Aorta (tissue), 5 donors: ENCODE results near the gene NFATC1. TPM values are rescaled to one million over a fixed set of nuclear protein-coding genes. Genes with fewer than 3 reads are reported as not detected.

Experiments used
- ATAC-seq: fragments of 200-7000 bp; cut with Tn5 transposase; one replicate; pipeline ENCODE4 v1.9.1; 2022; ENCODE audit warnings: moderate library complexity; ENCODE audit not compliant: low FRiP score
- DNase-seq, 2 donors: peaks; one replicate each; pipeline ENCODE4 v3.0.0-alpha.2; 2020
- H3K27ac ChIP-seq, 2 donors: one replicate each; pipeline ENCODE4 v1.5.1; 2013; ENCODE audit warnings: low read length in 2 of 2, mild to moderate bottlenecking in 2 of 2, moderate library complexity in 2 of 2, control low read depth in 1 of 2, inconsistent platforms in 1 of 2, low read depth in 1 of 2
- H3K27me3 ChIP-seq, 2 donors: one replicate each; pipeline ENCODE4 v1.6.1; 2013; ENCODE audit warnings: control low read depth in 1 of 2, low read length in 1 of 2, mild to moderate bottlenecking in 1 of 2, moderate library complexity in 1 of 2; ENCODE audit not compliant: insufficient read depth in 2 of 2, control insufficient read depth in 1 of 2
- H3K36me3 ChIP-seq, 2 donors: one replicate each; pipeline ENCODE4 v1.6.1; 2013; ENCODE audit warnings: control low read depth in 1 of 2, low read length in 1 of 2, mild to moderate bottlenecking in 1 of 2; ENCODE audit not compliant: insufficient read depth in 2 of 2, control insufficient read depth in 1 of 2
- H3K4me1 ChIP-seq, 2 donors: one replicate each; pipeline ENCODE4 v1.6.1; 2013; ENCODE audit warnings: low read length in 2 of 2, control low read depth in 1 of 2, mild to moderate bottlenecking in 1 of 2, moderate library complexity in 1 of 2; ENCODE audit not compliant: insufficient read depth in 2 of 2, control insufficient read depth in 1 of 2
- H3K4me3 ChIP-seq, 2 donors: one replicate each; pipeline ENCODE4 v1.5.1; 2013; ENCODE audit warnings: low read length in 2 of 2, control low read depth in 1 of 2, mild to moderate bottlenecking in 1 of 2
- H3K9me3 ChIP-seq: one replicate; pipeline ENCODE4 v1.6.1; 2013; ENCODE audit warnings: mild to moderate bottlenecking, low read length; ENCODE audit not compliant: control insufficient read depth
- WGBS, 2 donors: extraction: QIAGEN DNeasy Blood & Tissue Kit; methylation state at CpG; one replicate each; pipeline ENCODE4 v1.1.7; 2013; 5-methylcytosine and 5-hydroxymethylcytosine counted together
- intact Hi-C, 2 donors: fragments of 100-400 bp; cut with DNase I; formaldehyde crosslinking; loops; one replicate each; pipeline versions ENCODE4 v1.14.2 to v1.15.0; 2022
- polyA plus RNA-seq, 2 donors: library from polyadenylated mRNA; stranded (reverse); fragments of 200-250 nt; gene quantifications; one replicate each; pipeline ENCODE4 v1.2.3, GENCODE V29; 2013
- total RNA-seq, 2 donors: library from RNA; stranded (reverse); fragmentation: NEBNext Ultra II Directional; extraction: Animal tissue kit (Norgen Biotek cat#: 25700); gene quantifications; one replicate each; pipeline ENCODE4 v1.2.1, GENCODE V29; 2021
- donor health status: healthy with polysubstance abuse.
- donor health status: Bipolar disorder and iron deficiency.
- donor health status: DM: no; HTN: no; CAD: no.
- donor health status: DM: no; HTN: no; CAD: no.
- donor health status: DM: yes; HTN: yes; CAD: no.

The NFATC1 gene
- total and polyA plus RNA-seq, 4 donors = 2.0 to 39.2 (median 22.2) TPM

GRCh38 chr18:79545255-79545654 is 149.5 kb downstream of the NFATC1 start:
- H3K9me3 ChIP-seq = no peaks in the 10 kb centered on the region
- ATAC-seq (no peak), DNase-seq (peak; percentile 35 to 63)
- H3K4me3 ChIP-seq = no peak overlapping the region
- H3K36me3 ChIP-seq = no peaks in the 10 kb centered on the region
- intact Hi-C loops = no loop called here
- H3K27me3 ChIP-seq = no peaks in the 10 kb centered on the region
- 95 to 96% methylated on average over 20 of the region's 20 CpGs for WGBS, 2 donors
- no peaks in the 10 kb centered on the region for H3K4me1 ChIP-seq
- H3K27ac ChIP-seq = no peak overlapping the region

GRCh38 chr18:79545736-79546171 is 150.0 kb downstream of the NFATC1 start:
- DNase-seq (peak; percentile 19 to 64), ATAC-seq (no peak)
- intact Hi-C loops = no loop called here
- no peak overlapping the region for H3K27ac ChIP-seq
- no peaks in the 10 kb centered on the region for H3K9me3 ChIP-seq
- H3K36me3 ChIP-seq = no peaks in the 10 kb centered on the region
- WGBS, 2 donors = 93 to 95% methylated on average over 18 of the region's 18 CpGs
- H3K27me3 ChIP-seq = no peaks in the 10 kb centered on the region
- H3K4me3 ChIP-seq = no peak overlapping the region
- no peaks in the 10 kb centered on the region for H3K4me1 ChIP-seq

GRCh38 chr18:79546781-79547272 is 151.1 kb downstream of the NFATC1 start:
- 83 to 88% methylated on average over 23 of the region's 23 CpGs for WGBS, 2 donors
- intact Hi-C loops = no loop called here
- no peak overlapping the region for H3K4me3 ChIP-seq
- no peaks in the 10 kb centered on the region for H3K4me1 ChIP-seq
- no peak for ATAC-seq
- H3K27me3 ChIP-seq = no peaks in the 10 kb centered on the region
- H3K9me3 ChIP-seq = no peaks in the 10 kb centered on the region
- no peaks in the 10 kb centered on the region for H3K36me3 ChIP-seq
- no peak overlapping the region for H3K27ac ChIP-seq
- peak; percentile 33 to 71 for DNase-seq

GRCh38 chr18:79547413-79548076 is 151.8 kb downstream of the NFATC1 start:
- no peaks in the 10 kb centered on the region for H3K4me1 ChIP-seq
- H3K36me3 ChIP-seq = no peaks in the 10 kb centered on the region
- 53 to 79% methylated on average over 36 of the region's 36 CpGs for WGBS, 2 donors
- no peak overlapping the region for H3K27ac ChIP-seq
- no peaks in the 10 kb centered on the region for H3K27me3 ChIP-seq
- no peak overlapping the region for H3K4me3 ChIP-seq
- no peak for ATAC-seq
- intact Hi-C loops = no loop called here
- H3K9me3 ChIP-seq = no peaks in the 10 kb centered on the region
- peak; percentile 28 to 71 for DNase-seq

- ATAC-seq (peak; percentile 27), DNase-seq (peak; percentile 39 to 75)
- Histone ChIP-seq H3K4me1 (no peaks in the 10 kb centered on the region), H3K36me3 (no peaks in the 10 kb centered on the region), H3K27me3 (no peaks in the 10 kb centered on the region), H3K4me3 (no peak overlapping the region), H3K27ac (no peak overlapping the region), H3K9me3 (no peaks in the 10 kb centered on the region)
- 90 to 91% methylated on average over 25 of the region's 25 CpGs for WGBS, 2 donors
- intact Hi-C loops = no loop called here
Observed at GRCh38 chr18:79548077-79548450, 152.3 kb downstream of the NFATC1 start.

- H3K4me3 ChIP-seq = no peak overlapping the region
- H3K4me1 ChIP-seq = no peaks in the 10 kb centered on the region
- intact Hi-C loops = no loop called here
- 88 to 90% methylated on average over 24 of the region's 24 CpGs for WGBS, 2 donors
- no peak for ATAC-seq
- H3K27me3 ChIP-seq = no peaks in the 10 kb centered on the region
- DNase-seq = peak; percentile 17 to 68
- H3K27ac ChIP-seq = no peak overlapping the region
- H3K9me3 ChIP-seq = no peaks in the 10 kb centered on the region
- H3K36me3 ChIP-seq = no peaks in the 10 kb centered on the region
Observed at GRCh38 chr18:79548621-79548985, 152.9 kb downstream of the NFATC1 start.

- H3K27ac ChIP-seq = no peak overlapping the region
- H3K4me1 ChIP-seq = no peaks in the 10 kb centered on the region
- no peak overlapping the region for H3K4me3 ChIP-seq
- WGBS, 2 donors = 91 to 94% methylated on average over 29 to 31 of the region's 31 CpGs
- H3K27me3 ChIP-seq = no peaks in the 10 kb centered on the region
- no peaks in the 10 kb centered on the region for H3K36me3 ChIP-seq
- H3K9me3 ChIP-seq = no peaks in the 10 kb centered on the region
- intact Hi-C loops = no loop called here
- ATAC-seq (no peak), DNase-seq (peak; percentile 41 to 69)
Observed at GRCh38 chr18:79548986-79549637, 153.4 kb downstream of the NFATC1 start.

- Histone ChIP-seq H3K4me3 (no peak overlapping the region), H3K9me3 (no peaks in the 10 kb centered on the region), H3K27ac (no peak overlapping the region), H3K27me3 (no peaks in the 10 kb centered on the region), H3K4me1 (no peaks in the 10 kb centered on the region), H3K36me3 (no peaks in the 10 kb centered on the region)
- intact Hi-C loops = no loop called here
- peak; percentile 25 to 60 for DNase-seq
- no peak for ATAC-seq
- WGBS, 2 donors = 91 to 92% methylated on average over 14 to 20 of the region's 20 CpGs
Observed at GRCh38 chr18:79549638-79550000, 153.9 kb downstream of the NFATC1 start.

GRCh38 chr18:79552140-79552631 is 156.5 kb downstream of the NFATC1 start:
- Histone ChIP-seq H3K4me3 (no peak overlapping the region), H3K4me1 (no peaks in the 10 kb centered on the region), H3K27ac (no peak overlapping the region), H3K36me3 (no peaks in the 10 kb centered on the region), H3K27me3 (no peaks in the 10 kb centered on the region), H3K9me3 (no peaks in the 10 kb centered on the region)
- DNase-seq (peak; percentile 30 to 62), ATAC-seq (no peak)
- intact Hi-C loops = no loop called here
- 89 to 92% methylated on average over 20 of the region's 20 CpGs for WGBS, 2 donors
